Fibroblast of the conjunctiva (primary cell): Measurements from ENCODE around the gene PPIH.
A peak's percentile ranks its signal among the peaks of the same experiment; 100 is the strongest.
"Not testable (repeated sequence)": the region's sequence is repeated elsewhere in the genome, so short reads cannot be mapped to it uniquely, and the experiment has no call there.

ENCODE experiments used
- DNase-seq: peaks from one replicate; pipeline ENCODE4 v3.0.0-alpha.2; 2010; ENCODE audit warnings: low read depth

Gene PPIH

DNA sequence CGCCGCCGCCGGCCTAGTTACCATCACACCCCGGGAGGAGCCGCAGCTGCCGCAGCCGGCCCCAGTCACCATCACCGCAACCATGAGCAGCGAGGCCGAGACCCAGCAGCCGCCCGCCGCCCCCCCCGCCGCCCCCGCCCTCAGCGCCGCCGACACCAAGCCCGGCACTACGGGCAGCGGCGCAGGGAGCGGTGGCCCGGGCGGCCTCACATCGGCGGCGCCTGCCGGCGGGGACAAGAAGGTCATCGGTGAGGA, 24.2 kb downstream of the PPIH start:
- DNase-seq, result not testable (repeated sequence)

DNA sequence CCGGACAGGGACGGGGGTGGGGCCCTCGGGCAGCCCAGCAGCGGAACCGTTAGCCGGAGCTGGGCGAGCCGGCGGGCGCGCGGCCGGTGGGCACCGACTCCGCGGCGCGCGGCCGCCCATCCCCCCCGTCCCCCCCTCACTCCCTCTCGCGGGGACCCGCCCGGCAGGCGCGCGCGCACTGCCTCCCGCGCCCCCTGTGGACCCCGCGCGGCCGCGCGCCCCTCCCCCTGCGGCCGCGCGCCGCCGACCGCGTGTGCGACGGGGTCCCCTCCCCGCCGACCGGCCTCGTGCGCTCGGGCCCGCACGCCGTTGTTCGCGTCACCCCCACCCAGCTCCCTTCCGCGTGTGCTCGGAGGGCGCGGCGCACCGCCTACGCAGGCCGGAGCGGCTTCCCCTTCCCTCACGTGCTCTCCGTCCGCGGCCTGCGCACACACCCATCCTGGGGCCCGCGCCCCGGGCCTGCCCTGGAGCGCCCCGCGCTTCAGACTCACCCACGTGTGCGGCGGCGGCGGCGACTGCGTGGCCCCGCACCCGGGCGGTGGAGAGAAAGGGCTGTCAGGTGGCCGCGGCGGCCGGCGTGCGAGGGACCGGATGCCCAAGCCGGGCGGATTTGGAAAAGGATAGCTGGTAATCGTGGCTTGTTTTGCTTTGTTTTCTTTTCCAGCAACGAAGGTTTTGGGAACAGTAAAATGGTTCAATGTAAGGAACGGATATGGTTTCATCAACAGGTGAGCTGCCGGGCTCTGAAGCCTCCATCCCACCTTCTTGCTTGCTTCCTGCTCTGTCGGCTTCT, 24.7 kb downstream of the PPIH start:
- DNase-seq, result peak; percentile 53

DNA sequence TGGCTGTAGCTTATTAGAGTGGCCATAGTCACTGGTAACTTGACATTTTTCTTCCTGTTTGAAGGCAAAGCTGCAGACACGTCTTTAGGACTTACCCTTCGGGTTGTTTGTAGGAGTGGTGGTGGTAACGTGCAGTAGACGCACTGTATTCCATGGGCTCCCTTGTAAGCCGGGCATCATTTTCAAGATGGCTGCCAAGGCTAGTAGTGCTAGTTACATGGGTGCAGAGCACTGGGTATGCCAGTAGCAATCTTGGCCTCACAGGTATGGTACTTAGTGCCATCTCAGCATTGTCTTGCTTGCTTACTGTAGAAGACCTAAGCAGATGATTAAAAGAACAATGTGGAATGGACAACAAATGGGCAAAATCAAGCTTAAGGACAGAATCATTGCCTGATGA, 25.9 kb downstream of the PPIH start:
- DNase-seq, result no peak

DNA sequence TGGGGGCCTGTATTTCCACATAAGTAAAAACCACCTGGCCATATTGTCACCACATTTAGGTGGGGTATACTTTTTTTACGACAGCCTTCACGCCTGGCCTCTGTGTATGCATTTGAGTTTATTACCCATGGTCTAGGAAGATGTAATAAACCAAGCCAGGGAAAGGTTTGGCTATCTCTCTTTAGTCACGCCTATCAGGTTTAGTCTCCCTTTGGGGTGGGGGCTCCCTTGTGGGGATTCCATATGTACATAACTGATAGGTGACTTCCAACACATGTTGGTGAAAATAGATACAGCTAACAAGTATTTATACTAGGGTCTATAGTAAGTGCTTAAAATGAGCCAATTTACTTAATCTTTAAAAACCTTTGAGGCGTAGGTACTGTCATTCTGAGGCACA, 28.2 kb downstream of the PPIH start:
- no peak for DNase-seq

DNA sequence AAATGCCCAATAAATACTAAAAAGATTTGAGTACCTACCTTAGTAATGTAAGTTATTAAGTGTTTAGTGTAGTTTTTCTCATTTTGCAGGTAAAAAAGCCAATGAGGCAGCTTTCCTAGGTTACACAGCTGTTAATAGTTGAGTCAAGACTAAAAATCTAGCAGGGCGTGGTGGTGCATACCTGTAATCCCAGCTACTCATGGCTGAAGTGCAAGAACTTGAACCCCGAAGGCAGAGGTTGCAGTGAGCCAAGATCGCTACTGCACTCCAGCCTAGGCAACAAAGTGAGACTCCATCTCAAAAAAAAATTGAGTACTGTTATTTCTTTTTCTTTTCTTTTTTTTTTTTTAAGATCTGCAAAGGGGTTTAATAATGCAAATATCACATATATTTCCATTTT, 31.7 kb downstream of the PPIH start:
- no peak for DNase-seq

DNA sequence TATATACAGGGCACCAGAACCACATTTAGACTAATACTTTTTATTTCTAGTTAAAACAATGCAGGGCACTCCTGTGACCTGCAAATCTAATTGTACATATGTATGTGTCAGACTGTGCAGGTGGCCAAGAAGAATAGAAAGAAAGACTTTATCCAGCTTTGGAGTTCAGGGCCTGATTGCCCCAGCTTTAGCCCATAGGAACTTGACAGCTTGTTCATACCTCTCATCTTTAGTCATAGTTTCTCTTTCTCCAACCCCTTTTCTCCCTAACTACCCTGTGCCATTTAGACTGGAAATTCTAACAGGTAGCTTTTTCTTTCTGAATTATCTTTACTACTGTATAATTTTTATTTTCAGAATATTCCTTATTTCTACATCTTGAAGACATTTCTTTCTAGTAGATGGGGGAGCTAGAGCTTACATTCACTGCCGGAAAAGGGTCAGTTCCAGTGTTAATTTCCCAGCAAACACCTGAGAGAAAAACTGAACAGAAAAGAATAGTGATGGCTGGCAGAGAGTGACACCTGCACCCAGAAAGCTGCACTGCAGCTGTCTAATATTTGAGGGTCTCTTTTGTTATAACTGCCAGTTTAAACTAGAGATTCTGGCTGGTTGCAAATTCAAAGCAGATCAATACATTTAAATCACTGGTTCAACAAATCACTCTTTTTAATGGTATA, 32.4 kb downstream of the PPIH start:
- DNase-seq, result no peak

DNA sequence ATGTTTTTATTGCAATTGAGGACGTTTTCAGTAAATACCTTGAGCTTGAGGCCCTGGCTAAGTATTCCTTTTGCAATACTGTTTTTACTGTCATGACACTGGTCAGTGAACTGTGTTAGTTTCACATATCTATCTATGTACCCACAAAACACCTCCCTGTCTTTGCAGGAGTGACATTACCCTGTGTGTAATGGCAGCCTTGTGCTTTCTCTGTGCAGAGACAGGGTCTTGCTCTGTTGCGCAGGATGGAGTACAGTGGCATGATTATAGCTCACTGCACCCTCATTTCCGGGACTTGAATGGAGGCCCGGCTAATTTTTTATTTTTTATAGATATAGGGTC, 32.9 kb downstream of the PPIH start:
- no peak for DNase-seq

DNA sequence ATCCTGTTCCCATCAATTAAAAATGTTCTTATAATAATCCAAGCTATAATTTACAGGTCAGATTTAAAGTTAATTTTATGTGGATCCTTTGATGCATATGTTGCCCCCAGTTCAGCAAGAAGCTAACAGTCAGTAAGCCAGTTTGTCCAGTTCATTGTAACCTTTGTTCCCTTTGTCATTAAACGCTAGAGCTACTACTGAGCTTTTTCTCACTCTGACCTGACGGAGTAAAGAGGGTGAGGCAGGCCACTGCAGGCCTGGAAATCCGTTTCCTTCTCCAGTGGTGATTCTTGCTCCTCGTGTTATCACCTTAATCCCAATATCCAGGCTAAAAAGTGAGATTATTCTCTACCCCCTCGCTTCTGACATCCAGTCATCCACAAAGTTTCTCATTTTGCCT, 34.2 kb downstream of the PPIH start:
- no peak for DNase-seq

DNA sequence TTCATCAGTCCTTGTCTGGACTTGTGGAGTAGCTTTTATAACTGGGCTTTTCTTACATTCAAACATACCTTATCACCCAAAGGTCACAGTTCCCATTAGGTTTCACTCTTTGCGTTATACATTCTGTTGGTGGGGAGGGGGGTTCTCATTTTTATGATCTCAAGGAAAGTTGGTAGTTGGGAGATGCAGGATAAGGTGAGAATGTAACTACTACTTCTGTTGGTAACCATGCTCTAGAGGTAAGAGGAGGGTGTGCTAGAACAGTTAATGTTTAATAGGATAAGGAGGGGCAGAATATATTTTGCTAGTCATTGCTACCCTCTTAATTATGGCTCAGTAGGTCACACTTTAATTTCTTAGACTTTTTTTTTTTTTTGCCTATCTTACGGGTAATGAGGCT, 34.7 kb downstream of the PPIH start:
- no peak for DNase-seq

DNA sequence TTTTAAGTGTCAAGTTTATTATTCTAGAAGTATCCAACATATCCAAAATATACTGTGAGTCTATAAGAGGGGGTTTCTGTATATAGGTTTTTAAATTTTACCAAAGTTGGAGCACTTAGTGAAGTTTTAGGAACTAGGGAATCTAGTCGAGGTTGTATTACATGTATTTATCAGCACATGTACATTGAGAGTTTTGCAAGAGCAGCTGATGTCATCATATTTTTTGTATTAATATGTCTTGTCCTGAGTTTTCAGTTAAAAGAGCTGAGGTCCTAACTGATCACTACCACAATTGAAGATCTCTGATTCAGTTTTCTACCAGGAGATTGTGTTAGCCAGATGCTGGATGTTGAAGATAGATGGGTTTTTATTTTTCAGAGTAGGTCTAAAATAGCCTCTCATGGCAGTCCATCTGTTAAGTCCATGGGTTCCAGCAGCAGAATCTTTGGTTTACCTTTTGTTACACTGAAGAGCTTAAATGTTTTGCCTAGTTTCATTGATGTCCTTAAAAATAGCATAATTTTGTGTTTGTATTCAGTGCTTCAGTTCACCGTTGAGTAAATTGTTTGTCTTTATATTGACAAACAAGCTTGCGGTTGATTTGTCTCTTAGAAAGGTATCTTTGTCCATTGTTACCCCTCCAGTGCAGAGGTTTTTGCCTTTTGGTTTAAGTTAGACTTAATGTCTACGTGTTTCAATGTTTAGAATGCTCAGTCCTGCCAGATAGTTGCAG, 40.0 kb downstream of the PPIH start:
- DNase-seq, result no peak

DNA sequence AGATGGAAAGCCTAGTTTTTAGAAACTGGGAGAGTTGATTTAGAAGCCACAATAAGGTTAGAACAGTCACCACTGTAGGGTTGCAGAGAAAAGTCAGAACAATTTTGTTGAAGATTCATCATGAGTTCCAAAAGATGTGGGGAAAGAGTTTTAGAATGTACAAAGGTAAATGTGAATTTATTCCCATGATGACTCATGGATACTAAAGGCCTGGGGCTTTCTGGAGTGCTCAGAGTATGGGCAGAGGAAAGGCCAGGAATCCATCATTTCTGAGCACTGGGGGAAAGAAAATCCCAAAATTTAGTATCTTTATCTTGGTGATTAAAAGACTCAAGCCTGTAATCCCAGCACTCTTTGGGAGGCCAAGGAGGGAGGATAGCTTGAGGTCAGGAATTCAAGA, 41.8 kb downstream of the PPIH start:
- no peak for DNase-seq

DNA sequence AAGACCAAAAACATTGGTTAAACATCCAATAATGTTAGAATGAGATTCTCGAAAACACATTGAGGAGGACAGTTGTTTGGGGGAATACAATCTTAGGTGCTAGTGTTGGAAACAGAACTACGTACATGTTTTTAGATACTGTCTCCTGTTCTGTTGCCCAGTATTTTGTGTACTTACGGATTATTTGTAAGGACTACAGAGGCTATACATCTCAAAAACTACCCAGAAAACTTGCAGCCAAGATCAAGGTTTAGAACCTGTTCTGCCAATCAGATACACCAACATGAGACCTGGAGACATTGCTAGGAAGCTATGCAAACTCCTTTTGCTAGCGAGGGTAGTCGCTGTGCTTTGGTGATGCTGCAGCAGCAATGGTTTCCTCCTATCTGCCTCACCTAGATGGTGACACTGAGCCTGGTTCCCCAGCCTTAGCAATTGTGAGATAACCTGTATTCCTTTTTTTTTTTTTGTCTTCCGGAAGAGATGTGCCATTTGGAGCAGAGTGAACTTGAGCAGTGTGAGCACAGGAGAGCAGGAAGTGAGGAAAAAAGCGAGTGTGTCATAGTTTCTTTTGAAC, 45.8 kb downstream of the PPIH start:
- DNase-seq, result no peak

DNA sequence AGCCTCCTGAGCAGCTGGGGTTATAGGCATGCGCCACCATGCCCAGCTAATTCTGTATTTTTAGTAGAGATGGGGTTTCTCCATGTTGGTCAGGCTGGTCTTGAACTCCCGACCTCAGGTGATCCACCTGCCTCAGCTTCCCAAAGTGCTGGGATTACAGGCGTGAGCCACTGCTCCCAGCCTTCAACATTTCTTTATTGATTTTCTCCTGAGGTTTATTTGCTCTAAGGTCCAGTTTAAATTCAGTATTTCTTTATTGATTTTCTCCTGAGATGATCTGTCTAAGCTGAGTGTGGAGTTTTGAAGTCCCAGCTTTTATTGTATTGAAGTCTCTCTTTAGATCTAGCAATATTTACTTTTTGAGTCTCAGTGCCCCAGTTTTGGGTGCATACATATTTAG, 54.6 kb downstream of the PPIH start:
- DNase-seq, result not testable (repeated sequence)

DNA sequence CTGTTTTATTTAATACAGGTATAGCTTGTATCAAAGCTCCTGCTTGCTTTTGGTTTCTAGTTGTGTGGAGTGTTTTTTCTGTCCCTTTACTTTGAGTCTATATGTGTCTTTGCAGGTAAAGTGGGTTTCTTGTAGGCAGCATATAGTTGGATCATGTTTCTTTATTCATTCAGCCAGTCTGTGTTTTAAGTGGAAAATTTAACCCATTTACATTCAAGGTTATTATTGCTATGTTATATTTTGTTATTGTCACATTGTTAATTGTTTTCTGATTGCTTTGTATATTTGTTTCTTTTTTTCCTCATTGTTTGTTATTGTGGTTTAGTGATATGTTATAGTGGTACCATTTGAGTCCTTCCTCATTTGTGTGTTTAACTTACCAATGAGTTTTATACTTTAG, 55.1 kb downstream of the PPIH start:
- no peak for DNase-seq

DNA sequence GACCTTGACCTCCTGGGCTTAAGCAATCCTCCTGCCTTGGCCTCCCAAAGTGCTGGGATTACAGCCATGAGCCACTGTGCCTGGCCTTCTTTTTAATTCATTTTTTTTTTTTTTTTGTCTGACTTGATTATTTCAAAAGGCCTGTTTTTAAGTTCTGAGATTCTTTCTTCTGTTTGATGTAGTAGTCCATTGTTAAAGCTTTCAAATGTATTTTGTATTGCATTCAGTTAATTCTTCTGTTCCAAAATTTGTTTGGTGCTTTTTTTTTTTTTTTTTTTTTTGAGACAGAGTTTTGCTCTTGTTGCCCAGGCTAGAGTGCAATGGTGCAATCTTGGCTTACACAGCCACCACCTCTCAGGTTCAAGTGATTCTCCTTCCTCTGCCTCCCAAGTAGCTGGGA, 56.2 kb downstream of the PPIH start:
- DNase-seq, result not testable (repeated sequence)

DNA sequence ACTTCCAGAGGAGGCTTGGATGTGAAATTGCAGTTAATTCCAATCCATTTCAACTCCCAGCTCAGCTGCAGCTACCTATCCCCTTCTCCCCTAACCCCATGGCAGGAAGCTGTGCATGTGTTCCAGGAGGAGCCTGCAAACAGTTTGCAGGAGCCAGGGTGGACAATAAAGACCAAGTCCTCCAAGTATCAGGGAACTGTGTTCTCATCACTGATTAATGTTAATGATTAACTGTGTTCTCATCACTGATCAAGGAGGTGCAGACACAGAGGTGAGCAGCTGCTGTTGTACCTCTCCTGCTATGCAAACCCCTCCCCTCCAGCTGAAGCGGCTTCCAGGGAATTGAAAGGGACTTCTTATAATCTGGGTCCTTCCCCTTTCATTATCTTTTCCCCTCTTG, 62.6 kb downstream of the PPIH start:
- DNase-seq, result no peak

DNA sequence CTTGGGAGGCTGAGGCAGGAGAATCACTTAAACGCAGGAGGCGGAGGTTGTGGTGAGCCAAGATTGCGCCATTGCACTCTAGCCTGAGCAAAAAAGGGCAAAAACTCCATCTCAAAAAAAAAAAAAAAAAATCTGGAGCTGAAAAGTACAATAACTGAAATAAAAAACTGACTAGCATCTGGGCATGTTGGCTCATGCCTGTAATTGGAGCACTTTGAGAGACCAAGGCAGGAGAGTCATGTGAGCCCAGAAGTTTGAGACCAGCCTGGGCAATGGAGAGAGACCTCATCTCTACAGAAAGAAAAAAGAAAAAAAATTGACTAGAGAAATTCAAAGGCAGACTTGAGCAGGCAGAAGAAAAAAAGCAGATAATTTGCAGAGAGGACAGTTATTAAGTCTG, 63.7 kb downstream of the PPIH start:
- no peak for DNase-seq

DNA sequence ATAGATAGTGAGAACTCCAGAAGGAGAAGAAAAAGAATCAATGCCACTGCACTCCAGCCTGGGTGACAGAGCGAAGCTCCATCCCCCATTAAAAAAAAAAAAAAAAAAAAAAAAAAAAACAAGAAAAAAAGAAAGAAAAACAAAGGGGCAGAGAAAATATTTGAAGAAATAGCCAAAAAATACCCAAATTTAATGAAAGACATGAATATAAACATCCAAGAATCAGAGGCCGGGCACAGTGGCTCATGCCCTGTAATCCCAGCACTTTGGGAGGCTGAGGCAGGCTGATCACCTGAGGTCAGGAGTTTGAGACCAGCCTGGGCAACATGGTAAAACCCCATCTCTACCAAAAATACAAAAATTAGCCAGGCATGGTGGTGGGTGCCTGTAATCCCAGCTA, 64.2 kb downstream of the PPIH start:
- DNase-seq, result not testable (repeated sequence)

DNA sequence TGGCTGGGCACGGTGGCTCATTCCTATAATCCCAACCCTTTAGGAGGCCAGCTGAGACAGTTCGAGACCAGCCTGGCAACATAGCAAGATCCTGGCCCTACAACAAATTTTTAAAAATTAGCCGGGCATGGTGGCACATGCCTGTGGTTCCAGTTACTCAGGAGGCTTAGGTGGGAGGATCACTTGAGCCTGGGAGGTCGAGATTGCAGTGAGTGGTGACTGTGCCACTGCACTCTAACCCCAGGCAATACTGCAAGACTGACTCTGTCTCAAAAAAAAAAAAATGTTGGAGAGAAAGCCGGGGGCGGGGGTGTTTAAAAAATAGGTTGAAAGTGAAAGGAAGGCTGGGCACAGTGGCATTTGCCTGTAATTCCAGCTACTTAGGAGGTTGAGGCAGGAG, 65.3 kb downstream of the PPIH start:
- DNase-seq, result no peak

DNA sequence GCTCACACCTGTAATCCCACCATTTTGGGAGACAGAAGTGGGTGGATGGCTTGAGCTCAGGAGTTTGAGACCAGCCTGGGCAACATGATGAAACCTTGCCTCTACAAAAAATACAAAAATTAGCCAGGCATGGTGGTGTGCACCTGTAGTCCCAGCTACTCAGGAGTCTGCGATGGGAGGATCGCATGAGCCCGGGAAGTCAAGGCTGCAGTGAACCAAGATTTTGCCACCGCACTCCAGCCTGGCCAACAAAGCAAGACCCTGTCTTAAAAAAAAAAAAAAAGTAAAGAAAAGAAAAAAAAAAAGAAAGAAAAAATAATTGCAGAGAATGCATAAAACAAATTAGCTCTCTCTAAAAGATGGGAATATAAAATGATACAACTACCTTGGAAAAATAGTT, 67.6 kb downstream of the PPIH start:
- not testable (repeated sequence) for DNase-seq
